Esophagus squamous epithelium (tissue), 4 donors: ENCODE data around the gene HRC.

ENCODE experiments used
- POLR2A ChIP-seq, 4 donors: fragments of 450-650 bp; IDR thresholded peaks; one replicate each; pipeline ENCODE4 v1.6.1; 2017; ENCODE audit warnings: antibody characterized with exemption in 4 of 4, mild to moderate bottlenecking in 4 of 4, moderate library complexity in 3 of 4
- TF ChIP-seq, protein P1 (sequence below), 6 experiments: fragments of 450-650 bp in 4 of 6; fragments of 200-600 bp in 2 of 6; sonication (generic) in 2 of 6; IDR thresholded peaks; one replicate each; pipeline ENCODE4 v1.5.1; 2016 to 2019; ENCODE audit warnings: antibody characterized with exemption in 6 of 6, mild to moderate bottlenecking in 4 of 6, moderate library complexity in 4 of 6

DNA sequence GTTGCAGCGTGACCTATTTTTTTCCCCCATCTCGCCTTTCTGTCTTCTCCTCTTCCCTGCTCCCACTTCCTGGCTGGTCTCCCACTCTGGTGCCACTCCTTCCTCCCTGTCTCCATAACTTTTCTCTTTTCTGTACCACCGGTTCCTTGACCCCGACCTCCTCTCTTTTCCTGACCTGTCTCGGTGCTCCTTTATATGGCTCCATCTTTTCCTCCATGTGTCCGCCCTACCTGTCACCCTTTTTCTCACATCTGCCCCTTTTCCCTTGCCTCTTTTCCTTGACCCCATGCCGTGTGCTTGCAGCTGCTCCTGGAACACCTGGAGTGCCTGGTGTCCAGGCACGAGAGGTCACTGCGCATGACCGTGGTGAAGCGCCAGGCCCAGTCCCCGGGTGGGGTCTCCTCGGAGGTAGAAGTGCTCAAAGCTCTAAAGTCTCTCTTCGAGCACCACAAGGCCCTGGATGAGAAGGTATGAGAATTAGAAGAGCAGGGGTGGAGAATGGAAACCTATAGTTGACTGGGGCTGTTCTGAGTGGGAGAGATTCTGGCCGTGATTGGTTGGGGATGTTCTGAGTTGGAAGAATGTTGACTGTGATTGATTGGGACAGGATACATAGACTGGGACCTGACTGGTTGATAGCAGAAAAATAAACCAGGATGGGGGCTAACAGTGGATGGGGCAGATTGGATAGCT, 26.5 kb downstream of the HRC start:
- TF ChIP-seq, protein P1, sequence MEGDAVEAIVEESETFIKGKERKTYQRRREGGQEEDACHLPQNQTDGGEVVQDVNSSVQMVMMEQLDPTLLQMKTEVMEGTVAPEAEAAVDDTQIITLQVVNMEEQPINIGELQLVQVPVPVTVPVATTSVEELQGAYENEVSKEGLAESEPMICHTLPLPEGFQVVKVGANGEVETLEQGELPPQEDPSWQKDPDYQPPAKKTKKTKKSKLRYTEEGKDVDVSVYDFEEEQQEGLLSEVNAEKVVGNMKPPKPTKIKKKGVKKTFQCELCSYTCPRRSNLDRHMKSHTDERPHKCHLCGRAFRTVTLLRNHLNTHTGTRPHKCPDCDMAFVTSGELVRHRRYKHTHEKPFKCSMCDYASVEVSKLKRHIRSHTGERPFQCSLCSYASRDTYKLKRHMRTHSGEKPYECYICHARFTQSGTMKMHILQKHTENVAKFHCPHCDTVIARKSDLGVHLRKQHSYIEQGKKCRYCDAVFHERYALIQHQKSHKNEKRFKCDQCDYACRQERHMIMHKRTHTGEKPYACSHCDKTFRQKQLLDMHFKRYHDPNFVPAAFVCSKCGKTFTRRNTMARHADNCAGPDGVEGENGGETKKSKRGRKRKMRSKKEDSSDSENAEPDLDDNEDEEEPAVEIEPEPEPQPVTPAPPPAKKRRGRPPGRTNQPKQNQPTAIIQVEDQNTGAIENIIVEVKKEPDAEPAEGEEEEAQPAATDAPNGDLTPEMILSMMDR (IDR thresholded peaks at IDR 0.05), result no peak
- TF ChIP-seq POLR2A (IDR thresholded peaks at IDR 0.05), result no peak
